SK-N-MC (cell line): ENCODE results near the gene TSHZ1.

Source experiments
- EZH2 ChIP-seq: fragments of 200-600 bp; sonication (generic); IDR thresholded peaks from one replicate; pipeline ENCODE4 v1.6.1; 2017; ENCODE audit warnings: antibody characterized with exemption
- FOXP2 ChIP-seq: optimal IDR thresholded peaks from 2 replicates; pipeline ENCODE3; 2011; ENCODE audit warnings: mild to moderate bottlenecking, moderate library complexity; ENCODE audit not compliant: insufficient read depth; ENCODE audit errors: extremely low read length, control extremely low read depth
- POLR2AphosphoS5 ChIP-seq: IDR thresholded peaks from 2 replicates; pipeline ENCODE4 v1.6.1; 2012; ENCODE audit warnings: mild to moderate bottlenecking, low read depth, low read length, borderline replicate concordance

- no peak for TF ChIP-seq EZH2
- no peak for TF ChIP-seq POLR2AphosphoS5
- no peak for TF ChIP-seq FOXP2
Measured at GRCh38 chr18:75235896-75236295, 25.3 kb downstream of the TSHZ1 start.
